HG03460 (cell line): Measurements from ENCODE around the gene RTN4RL1.

Experiments used
- ATAC-seq: cut with Tn5 transposase; IDR thresholded peaks from one replicate; pipeline ENCODE4 v1.9.1; 2021; ENCODE audit not compliant: unreplicated experiment

Gene RTN4RL1

DNA sequence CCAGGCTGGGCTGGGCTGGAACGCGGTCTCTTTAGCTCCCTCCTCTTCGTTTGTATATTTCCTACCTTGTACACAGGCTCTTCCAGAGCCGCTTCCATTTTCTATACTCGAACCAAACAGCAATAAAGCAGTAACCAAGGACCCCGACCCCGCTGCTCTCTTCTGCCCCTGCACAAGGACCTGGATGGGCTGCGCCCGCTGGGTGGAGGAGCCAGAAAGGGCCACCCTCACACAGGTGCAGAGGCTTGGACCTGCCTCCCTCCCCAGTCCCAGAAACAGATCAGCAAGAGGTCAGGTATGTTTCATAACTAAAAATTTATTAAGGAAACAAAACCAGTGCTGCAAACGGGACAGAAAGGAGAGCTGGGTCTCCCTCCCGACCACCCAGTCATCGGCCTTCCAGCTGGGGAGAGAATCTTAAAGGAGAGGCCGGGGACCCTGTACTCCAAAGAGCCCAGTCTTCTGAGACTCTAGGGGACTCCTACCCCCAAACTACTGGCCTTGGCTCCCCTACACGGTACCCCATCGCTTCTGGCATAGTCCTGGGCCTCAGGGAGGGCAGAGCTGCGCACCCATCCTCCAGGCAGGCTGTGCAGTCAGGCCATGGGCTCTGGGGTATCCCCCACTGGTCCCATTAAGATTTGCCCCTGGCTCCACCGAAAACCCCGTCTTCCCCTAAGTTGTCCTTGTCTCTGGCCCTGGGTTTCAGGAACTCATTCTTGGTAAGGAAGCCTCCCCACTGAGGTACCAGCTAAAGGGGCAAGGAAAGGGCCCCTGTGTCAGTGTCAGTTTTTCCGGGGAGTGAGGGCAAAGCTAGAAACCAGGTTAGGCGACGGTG lies 34.6 kb upstream of the RTN4RL1 start:
- ATAC-seq: no peak

DNA sequence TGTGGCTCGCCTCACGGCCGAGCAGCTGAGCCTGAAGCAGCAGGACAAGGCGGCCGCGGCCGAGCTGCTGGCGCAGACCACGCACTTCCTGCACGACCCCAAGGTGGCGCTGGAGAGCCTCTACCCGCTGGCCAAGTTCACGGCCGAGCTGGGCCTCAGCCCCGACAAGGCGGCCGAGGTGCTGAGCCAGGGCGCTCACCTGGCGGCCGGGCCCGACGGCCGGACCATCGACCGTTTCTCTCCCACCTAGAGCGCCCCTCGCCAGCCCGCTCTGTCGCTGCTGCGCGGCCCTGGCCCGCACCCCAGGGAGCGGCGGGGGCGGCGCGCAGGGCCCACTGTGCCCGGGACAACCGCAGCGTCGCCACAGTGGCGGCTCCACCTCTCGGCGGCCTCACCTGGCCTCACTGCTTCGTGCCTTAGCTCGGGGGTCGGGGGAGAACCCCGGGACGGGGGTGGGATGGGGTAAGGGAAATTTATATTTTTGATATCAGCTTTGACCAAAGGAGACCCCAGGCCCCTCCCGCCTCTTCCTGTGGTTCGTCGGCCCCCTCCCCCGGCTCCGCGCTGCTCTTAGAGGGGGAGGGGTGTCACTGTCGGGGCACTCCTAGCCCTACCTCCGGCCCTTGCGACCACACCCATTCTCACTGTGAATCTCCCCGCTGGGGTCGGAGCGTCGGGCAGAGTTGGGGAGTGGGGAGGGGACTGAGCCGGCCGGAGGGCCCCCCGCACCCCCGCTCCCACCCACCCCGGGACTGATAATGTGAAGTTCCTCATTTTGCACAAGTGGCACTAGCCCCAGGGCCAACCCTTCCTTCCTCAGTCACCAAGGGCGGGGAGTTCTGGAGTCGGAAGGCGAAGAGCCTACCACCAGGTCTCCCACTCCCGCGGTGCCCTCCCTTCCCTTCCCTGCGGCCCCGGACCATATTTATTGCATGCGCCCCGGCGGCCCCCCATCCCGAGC lies 33.7 kb upstream of the RTN4RL1 start:
- no peak for ATAC-seq

DNA sequence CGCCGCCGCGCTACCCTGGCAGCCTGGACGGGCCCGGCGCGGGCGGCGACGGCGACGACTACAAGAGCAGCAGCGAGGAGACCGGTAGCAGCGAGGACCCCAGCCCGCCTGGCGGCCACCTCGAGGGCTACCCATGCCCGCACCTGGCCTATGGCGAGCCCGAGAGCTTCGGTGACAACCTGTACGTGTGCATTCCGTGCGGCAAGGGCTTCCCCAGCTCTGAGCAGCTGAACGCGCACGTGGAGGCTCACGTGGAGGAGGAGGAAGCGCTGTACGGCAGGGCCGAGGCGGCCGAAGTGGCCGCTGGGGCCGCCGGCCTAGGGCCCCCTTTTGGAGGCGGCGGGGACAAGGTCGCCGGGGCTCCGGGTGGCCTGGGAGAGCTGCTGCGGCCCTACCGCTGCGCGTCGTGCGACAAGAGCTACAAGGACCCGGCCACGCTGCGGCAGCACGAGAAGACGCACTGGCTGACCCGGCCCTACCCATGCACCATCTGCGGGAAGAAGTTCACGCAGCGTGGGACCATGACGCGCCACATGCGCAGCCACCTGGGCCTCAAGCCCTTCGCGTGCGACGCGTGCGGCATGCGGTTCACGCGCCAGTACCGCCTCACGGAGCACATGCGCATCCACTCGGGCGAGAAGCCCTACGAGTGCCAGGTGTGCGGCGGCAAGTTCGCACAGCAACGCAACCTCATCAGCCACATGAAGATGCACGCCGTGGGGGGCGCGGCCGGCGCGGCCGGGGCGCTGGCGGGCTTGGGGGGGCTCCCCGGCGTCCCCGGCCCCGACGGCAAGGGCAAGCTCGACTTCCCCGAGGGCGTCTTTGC lies 32.8 kb upstream of the RTN4RL1 start:
- no peak for ATAC-seq

DNA sequence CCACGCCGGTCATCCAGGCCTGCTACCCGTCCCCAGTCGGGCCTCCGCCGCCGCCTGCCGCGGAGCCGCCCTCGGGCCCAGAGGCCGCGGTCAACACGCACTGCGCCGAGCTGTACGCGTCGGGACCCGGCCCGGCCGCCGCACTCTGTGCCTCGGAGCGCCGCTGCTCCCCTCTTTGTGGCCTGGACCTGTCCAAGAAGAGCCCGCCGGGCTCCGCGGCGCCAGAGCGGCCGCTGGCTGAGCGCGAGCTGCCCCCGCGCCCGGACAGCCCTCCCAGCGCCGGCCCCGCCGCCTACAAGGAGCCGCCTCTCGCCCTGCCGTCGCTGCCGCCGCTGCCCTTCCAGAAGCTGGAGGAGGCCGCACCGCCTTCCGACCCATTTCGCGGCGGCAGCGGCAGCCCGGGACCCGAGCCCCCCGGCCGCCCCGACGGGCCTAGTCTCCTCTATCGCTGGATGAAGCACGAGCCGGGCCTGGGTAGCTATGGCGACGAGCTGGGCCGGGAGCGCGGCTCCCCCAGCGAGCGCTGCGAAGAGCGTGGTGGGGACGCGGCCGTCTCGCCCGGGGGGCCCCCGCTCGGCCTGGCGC lies 32.1 kb upstream of the RTN4RL1 start:
- no peak for ATAC-seq

DNA sequence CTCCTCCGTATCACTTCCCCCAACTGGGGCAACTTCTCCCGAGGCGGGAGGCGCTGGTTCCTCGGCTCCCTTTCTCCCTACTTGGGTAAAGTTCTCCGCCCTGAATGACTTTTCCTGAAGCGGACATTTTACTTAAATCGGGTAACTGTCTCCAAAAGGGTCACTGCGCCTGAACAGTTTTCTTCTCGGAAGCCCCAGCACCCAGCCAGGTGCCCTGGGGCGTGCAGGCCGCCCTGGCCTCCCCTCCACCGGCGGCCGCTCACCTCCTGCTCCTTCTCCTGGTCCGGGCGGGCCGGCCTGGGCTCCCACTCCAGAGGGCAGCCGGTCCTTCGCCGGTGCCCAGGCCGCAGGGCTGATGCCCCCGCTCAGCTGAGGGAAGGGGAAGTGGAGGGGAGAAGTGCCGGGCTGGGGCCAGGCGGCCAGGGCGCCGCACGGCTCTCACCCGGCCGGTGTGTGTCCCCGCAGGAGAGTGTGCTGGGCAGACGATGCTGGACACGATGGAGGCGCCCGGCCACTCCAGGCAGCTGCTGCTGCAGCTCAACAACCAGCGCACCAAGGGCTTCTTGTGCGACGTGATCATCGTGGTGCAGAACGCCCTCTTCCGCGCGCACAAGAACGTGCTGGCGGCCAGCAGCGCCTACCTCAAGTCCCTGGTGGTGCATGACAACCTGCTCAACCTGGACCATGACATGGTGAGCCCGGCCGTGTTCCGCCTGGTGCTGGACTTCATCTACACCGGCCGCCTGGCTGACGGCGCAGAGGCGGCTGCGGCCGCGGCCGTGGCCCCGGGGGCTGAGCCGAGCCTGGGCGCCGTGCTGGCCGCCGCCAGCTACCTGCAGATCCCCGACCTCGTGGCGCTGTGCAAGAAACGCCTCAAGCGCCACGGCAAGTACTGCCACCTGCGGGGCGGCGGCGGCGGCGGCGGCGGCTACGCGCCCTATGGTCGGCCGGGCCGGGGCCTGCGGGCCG lies 31.4 kb upstream of the RTN4RL1 start:
- no peak for ATAC-seq

DNA sequence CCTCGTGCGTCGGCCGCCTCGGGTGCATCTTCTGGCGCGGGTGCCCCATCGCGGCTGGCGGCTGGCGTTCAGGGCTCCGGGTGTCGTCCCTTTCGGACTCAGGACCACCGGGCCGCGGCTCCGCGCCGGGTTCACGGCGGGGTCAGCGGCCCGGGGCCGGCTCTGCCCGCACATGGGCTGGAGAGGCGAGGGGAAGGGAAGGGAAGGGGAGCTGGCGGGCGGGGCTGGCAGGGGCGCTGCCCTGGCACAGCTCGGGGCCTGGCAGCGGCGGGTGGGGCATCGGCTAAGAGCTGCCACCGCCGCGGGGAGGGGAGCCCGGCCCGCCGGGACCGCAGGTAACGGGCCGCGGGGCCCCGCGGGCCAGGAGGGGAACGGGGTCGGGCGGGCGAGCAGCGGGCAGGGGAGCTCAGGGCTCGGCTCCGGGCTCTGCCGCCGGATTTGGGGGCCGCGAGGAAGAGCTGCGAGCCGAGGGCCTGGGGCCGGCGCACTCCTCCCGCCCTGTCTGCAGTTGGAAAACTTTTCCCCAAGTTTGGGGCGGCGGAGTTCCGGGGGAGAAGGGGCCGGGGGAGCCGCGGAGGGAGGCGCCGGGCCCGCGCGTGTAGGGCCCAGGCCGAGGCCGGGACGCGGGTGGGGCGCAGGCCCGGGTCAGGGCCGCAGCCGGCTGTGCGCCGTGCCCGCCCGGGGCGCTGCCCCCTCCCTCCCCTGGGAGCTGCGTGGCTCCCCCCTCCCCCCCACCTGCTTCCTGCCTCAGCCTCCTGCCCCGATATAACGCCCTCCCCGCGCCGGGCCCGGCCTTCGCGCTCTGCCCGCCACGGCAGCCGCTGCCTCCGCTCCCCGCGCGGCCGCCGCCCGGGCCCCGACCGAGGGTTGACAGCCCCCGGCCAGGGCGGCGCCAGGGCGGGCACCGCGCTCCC lies 30.4 kb upstream of the RTN4RL1 start:
- no peak for ATAC-seq

DNA sequence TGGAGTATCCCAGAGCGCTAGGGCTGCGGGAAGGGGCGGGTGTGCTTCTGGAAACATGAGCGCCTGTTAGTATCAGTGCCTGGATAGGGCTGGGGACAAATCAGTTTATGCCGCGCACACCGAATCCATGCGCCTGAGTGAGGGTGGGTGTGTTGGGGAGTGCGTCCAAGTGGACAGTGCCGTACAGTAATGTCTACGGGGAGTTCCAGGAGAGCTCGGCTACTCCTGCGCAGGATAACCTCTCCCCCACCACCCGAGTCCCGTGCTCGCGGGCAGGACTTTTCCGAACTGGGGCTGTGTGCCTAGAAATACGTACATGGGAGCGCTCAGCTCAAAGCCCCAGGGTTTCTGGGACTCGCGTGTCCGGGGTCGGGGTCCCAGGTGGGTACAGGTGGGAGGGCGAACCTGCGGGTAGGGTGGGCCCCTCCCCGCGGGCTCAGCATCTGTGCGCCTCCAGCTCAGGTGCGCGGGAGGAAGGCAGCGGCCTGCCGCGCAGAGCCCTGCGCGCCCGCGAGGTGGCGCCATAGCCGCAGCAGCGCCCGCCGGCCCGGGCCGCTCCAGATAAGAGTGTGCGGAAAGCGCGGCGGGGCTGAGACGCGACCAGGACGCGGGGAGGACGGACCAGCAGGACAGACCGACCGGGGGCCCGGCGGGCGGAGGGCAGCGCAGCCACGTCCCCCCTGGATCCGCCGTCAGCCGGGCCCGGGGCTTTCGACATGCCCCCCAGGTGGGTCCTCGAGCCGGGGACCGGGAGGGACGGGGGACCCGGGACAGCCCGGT lies 29.6 kb upstream of the RTN4RL1 start, which contains the start of gene HIC1:
TSS of gene HIC1 (plus strand) at position 592 of the 780 bp plus-strand sequence. CDS start 1,588 bp downstream, outside the sequence.
- ATAC-seq: no peak

DNA sequence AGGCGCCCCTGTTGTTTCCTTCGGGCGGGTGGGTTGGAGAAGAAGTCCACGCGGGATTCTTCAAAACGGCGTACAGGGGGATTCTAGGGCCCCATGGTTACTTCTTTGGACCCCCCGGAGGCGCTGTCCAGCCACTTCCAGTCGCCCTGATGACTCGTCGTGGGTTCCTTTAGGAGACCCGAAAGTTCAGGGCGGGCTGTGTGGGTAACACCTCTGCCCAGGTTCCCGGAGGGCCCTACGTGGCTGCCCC lies 29.1 kb upstream of the RTN4RL1 start:
- no peak for ATAC-seq

DNA sequence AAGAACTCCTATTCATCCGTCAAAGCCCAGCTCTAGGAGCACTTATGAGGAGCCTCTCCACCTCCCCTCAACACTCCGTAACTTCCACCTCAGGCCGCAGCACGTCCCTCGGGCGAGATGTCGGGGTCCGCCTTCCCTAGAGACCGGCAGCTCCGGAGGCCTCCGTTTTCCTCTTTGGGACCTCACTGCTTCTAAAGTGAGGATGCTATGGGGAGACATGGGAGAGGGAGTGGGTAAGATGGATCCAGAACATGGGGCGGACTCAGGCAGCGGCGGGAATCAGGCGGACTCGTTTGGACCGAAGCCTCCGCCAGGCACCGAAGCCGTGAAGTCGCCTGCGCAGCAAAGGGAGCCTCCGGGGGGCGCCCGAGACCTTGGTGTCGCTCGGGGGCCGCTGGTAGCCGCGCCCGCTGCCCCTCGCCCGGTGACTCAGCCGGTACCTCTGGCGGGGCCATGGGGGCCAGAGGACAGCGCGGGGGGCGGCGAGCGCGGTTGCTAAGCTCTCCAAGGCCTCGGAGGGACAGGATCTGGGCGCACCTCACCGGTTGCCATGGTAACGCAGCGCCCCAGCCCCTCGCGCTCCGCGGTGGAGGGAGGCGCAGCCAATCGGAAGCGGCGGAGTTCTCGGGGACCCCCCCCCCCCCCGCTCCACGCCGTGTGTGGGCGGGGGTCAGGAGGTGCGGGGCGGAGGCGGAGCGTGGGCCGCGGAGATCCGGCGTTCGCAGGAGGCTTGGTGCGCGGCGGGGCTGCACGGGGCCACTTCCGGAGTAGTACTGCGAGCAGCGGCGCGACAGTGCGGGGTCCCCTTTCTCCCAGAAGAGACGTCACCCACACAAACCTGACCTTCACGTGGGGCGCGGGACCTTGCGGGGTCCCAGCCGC lies 28.5 kb upstream of the RTN4RL1 start:
- no peak for ATAC-seq

DNA sequence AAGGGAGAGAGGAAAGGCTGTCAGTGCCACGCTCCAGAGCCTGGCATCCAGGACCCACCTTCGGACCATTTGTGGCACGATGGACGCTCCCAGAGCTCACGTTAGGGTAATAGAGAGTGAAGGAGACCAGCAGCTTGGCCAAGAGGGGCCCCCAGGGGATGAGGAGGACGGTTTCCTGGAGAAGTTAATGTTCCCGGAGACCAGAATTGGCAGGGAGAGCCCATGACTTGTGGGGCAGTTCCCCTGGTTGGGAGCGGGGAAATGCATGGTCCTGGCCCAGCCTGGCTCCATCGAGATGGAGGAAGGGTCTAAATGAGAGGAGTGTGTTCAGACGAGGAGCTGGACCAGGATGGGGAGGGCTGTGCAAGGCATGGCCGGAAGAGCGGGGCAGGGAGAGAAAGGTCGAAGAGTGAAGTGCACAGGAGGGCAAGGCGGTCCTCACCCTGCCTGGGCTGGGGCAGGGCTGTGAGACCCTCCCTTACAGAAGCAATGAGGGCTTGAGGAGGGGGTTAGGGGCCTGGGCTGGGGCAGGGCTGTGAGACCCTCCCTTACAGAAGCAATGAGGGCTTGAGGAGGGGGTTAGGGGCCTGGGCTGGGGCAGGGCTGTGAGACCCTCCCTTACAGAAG lies 26.9 kb upstream of the RTN4RL1 start:
- no peak for ATAC-seq

DNA sequence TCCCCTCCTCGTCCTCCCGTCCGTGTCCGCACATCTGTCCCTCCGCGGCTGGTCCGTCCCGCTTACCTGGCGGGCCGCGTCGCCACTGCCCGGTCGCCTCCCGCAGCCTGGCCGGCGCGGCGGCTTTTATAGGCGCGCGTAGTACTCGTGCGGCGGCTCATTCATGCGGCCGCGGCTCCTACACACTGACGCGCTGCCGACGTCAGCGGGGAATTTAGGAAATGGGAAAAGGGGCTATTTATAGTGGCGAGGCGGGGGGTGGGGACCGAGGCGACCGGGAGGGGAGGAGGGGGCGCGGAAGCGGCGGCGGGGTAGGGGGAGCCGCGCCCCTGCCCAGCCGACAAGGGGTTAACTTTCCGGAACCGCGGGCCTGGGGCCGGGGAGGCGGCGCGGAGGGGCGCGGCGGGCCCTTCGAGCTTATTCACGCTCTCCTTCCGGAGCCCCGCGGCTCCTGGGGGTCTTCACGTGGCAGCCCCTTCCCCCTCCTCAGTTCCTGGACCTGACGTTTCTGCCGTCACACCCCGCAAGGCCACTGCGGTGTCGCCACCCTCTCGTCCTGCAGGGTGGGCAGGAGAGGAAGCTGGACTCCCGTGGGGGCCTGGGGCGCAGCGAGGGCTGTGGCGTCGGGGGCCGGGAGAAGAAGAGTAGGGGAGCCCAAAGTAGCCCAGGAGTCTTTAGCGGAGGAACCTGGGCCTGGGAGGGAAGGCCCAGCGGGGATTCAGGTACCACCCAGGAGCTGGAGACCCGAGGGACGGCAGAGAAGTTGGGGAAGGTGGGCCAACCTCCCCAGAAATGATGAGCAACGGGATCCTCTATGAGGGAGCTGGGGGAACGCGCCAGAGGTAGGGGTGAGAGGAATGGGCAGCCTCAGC lies 26.2 kb upstream of the RTN4RL1 start:
- ATAC-seq: no peak

DNA sequence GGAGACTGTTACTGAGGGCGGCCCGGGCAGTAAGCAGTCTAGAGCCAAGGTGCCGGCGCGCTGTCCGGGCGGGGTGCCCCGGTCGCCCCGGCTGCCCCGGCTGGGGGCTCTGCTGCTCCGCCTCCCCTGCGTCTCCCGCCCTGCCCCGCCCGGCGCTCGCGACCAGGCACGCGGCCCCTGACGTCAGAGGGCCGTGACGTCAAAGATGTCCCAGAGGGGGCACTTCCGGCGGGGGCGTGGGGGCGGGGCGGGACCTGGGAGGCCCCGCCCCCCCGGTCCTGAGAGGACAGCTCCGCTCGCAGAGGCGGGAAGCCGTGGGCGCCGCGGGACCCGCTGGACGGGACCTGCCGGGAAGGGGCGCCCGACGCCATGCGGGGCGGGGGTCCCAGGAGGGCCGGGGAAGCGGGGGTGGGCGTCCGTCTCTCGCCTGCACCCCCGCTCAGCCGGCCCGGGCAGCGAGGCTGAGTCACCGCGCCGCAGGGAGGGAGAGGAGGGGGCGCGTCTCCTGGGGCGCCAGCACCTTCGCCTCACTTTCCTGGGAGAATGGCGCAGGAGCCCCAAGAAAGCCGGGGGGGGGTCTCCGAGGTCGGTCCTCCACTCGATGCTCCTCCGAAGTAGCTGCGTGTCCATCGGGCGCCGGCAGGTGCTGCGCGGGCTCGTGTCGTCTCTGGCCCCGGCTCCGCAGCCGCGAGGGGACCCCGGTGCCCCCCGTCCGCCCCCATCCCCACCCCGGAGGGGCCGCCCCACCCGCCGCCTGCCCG lies 25.3 kb upstream of the RTN4RL1 start:
- peak; percentile 6 for ATAC-seq

DNA sequence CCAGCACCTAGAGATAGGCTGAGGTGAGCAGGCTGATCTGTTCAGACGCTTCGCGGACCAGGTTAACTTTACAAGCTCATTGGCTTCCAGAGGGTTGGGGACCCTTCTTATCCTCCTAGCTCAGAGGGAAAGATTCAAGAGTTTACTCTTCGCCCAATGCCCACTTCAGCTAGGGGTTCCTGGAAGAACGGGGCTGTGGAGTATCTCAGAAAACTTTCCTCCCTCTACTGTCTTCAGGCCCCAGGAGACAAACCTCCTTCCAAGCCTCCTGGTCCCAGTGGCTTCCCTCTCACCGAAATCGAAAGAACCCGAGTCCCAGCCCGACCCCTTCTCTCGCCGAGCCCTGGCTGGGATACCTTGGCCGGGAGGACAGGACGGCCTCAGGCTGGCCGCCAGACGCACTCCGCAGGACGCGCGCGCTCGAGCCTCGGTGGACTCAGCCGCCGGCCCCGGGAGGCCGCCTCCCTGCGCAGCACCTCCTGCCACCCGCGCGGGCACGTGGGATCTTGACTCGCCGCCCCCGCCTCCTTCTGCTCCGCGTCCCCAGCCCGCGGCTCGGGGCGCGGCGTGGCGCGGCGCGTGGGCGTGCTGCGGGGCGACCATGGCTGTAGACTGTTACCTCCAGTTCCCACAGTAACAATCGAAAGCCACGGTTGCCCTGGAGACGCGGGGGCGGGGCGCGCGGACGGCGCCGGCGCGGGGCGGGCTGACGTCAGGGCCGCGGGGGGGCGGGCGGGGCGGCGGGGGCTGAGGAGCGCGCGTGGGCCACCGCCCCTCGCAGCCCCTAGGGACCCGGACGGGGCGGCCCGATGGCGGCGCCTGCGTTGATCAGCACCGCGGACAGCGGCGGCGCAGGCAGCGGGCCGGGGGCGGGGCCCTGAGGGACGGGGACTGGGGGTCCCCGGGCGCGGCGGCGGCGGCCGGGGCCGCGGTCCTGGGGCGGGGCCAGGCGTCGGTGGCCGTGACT lies 24.5 kb upstream of the RTN4RL1 start:
- peak; percentile 55 for ATAC-seq

DNA sequence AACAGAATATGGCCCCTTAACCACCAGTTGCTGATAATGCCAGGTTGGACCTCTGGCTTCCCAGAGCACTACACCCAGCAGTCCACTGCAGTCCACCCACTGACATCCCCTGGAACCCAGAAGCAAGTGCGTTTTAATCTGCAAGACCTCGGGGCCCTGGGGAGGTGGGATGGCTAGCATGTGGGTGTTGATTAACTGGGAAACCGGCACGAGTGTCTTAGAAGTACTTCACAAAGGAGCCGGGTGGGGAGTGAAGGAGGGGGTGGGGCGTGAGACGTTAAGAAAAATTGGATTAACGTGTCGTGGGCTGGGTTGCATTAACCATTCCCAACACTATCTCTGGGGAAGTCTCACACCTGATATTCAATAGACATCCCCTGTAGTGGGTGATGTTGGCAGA lies 23.7 kb upstream of the RTN4RL1 start:
- no peak for ATAC-seq
